Esophagus (tissue), 2 donors: Measurements from ENCODE around the gene TPP2. TPM values are rescaled to one million over a fixed set of nuclear protein-coding genes. Genes with fewer than 3 reads are reported as not detected.

Source experiments
- H3K27ac ChIP-seq, 2 donors: one replicate each; pipeline ENCODE4 v1.5.1; 2013; ENCODE audit warnings: low read depth in 2 of 2, mild to moderate bottlenecking in 2 of 2, inconsistent platforms in 1 of 2, low read length in 1 of 2, moderate library complexity in 1 of 2
- H3K27me3 ChIP-seq, 2 donors: one replicate each; pipeline ENCODE4 v1.6.1; 2013; ENCODE audit warnings: low read length in 2 of 2, control low read depth in 1 of 2, mild to moderate bottlenecking in 1 of 2; ENCODE audit not compliant: insufficient read depth in 2 of 2, control insufficient read depth in 1 of 2
- H3K36me3 ChIP-seq, 2 donors: one replicate each; pipeline ENCODE4 v1.6.1; 2013; ENCODE audit warnings: low read length in 1 of 2; ENCODE audit not compliant: control insufficient read depth in 2 of 2, insufficient read depth in 2 of 2
- H3K4me1 ChIP-seq, 2 donors: one replicate each; pipeline ENCODE4 v1.6.1; 2013; ENCODE audit warnings: low read length in 1 of 2; ENCODE audit not compliant: control insufficient read depth in 2 of 2, insufficient read depth in 2 of 2
- H3K4me3 ChIP-seq, 2 donors: one replicate each; pipeline ENCODE4 v1.5.1; 2013; ENCODE audit warnings: low read length in 2 of 2, mild to moderate bottlenecking in 2 of 2, low read depth in 1 of 2, moderate library complexity in 1 of 2
- H3K9me3 ChIP-seq, 2 donors: one replicate each; pipeline ENCODE4 v1.6.1; 2013; ENCODE audit warnings: mild to moderate bottlenecking in 2 of 2, low read depth in 1 of 2, low read length in 1 of 2, moderate library complexity in 1 of 2; ENCODE audit not compliant: control insufficient read depth in 2 of 2, insufficient read depth in 1 of 2
- WGBS, 2 donors: extraction: QIAGEN DNeasy Blood & Tissue Kit; methylation state at CpG; one replicate each; pipeline ENCODE4 v1.1.7; 2013; 5-methylcytosine and 5-hydroxymethylcytosine counted together
- polyA plus RNA-seq, 2 donors: library from polyadenylated mRNA; stranded (reverse); fragments of 200-250 nt; gene quantifications; one replicate each; pipeline ENCODE4 v1.2.3, GENCODE V29; 2013
- donor health status: healthy with polysubstance abuse.
- donor health status: Bipolar disorder and iron deficiency.

TPP2 gene
- polyA plus RNA-seq, 2 donors, result 15.2 to 17.1 TPM

DNA sequence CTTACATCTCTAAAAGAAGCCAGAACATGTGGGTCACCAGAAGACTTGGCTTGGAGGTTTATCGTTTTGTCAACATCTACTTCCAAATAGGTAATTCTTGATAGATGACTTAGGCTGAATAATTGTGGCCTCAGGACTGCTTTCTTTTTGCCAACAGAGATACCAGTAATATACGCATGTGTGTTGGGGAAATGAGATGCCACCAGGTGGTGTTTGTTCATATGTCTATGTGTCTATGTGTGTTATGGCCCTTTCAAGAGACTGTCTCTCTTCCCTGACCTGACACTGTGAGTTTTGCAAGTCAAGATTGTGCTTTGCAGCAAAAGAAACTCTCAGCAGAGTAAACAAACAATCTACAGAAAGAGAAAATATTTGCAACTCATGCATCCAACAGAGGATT is 129.6 kb downstream of the TPP2 start:
- H3K4me3 ChIP-seq, result no peak overlapping the region
- H3K9me3 ChIP-seq, result no peaks in the 10 kb centered on the region
- no peak overlapping the region for H3K27ac ChIP-seq
- no peaks in the 10 kb centered on the region for H3K4me1 ChIP-seq
- no peaks in the 10 kb centered on the region for H3K27me3 ChIP-seq
- H3K36me3 ChIP-seq, result no peaks in the 10 kb centered on the region
- WGBS, 2 donors, result 53 to 55% methylated on average over 2 of the region's 2 CpGs

Other genes with a start within 250 kb of the TPP2 start
- gene FGF14, start 194.9 kb upstream of the TPP2 start, polyA plus RNA-seq, result under 1 TPM; 0.04 to 0.29 TPM
- gene METTL21C, start 98.1 kb downstream of the TPP2 start, polyA plus RNA-seq, result not detected
- gene TEX30, start 176.8 kb downstream of the TPP2 start, polyA plus RNA-seq, result 10 to 100 TPM; 10.3 to 15.7 TPM
- gene POGLUT2, start 202.0 kb downstream of the TPP2 start, polyA plus RNA-seq, result 1 to 10 TPM in 1 of 2 donors, under 1 TPM in 1; 0.61 to 1.5 TPM
- gene BIVM, start 202.1 kb downstream of the TPP2 start, polyA plus RNA-seq, result 1 to 10 TPM; 4.4 to 8.3 TPM
- gene ERCC5, start 249.0 kb downstream of the TPP2 start, polyA plus RNA-seq, result 10 to 100 TPM; 29.7 to 61.4 TPM